OCI-LY1 (cell line): Measurements from ENCODE around the gene CERS6.

ENCODE experiments used
- H2AFZ ChIP-seq: fragments of 200-600 bp; sonication (generic), shearing (Covaris generic); 2 replicates; pipeline ENCODE4 v1.6.0; 2014; ENCODE audit warnings: antibody characterized with exemption, mild to moderate bottlenecking, low read length
- H3F3A ChIP-seq: fragments of 200-600 bp; sonication (generic), shearing (Covaris generic); 2 replicates; pipeline ENCODE4 v1.6.0; 2014; ENCODE audit warnings: mild to moderate bottlenecking, antibody characterized with exemption, low read length, moderate library complexity; ENCODE audit not compliant: insufficient read depth
- H3K27ac ChIP-seq: fragments of 200-600 bp; sonication (generic); 2 replicates; pipeline ENCODE4 v1.5.1; 2014; ENCODE audit warnings: low read length, mixed run types, mild to moderate bottlenecking, low read depth; ENCODE audit not compliant: poor library complexity, severe bottlenecking
- H3K27me3 ChIP-seq: fragments of 200-600 bp; sonication (generic); 2 replicates; pipeline ENCODE4 v1.6.0; 2014; ENCODE audit warnings: antibody characterized with exemption, mild to moderate bottlenecking, low read length, moderate library complexity; ENCODE audit not compliant: insufficient read depth
- H3K36me3 ChIP-seq: fragments of 200-600 bp; sonication (generic); 2 replicates; pipeline ENCODE4 v1.6.1; 2014; ENCODE audit warnings: mild to moderate bottlenecking, antibody characterized with exemption, low read length, moderate library complexity, mixed read lengths; ENCODE audit not compliant: insufficient read depth
- H3K4me1 ChIP-seq: fragments of 200-600 bp; sonication (generic); 2 replicates; pipeline ENCODE4 v1.5.1; 2014; ENCODE audit warnings: mild to moderate bottlenecking, low read length, moderate library complexity; ENCODE audit not compliant: insufficient read depth, severe bottlenecking
- H3K4me2 ChIP-seq: fragments of 200-600 bp; sonication (generic), shearing (Covaris generic); 2 replicates; pipeline ENCODE4 v1.6.1; 2014; ENCODE audit warnings: low read length
- H3K4me3 ChIP-seq: fragments of 200-600 bp; sonication (generic); 2 replicates; pipeline ENCODE4 v1.5.1; 2014; ENCODE audit warnings: low read length, low read depth, mild to moderate bottlenecking, mixed read lengths; ENCODE audit not compliant: poor library complexity, severe bottlenecking
- H3K79me2 ChIP-seq: fragments of 200-600 bp; shearing (Covaris generic); 2 replicates; pipeline ENCODE4 v1.6.1; 2016; ENCODE audit warnings: mixed run types, low read length, mixed read lengths; ENCODE audit not compliant: insufficient read depth
- H3K9ac ChIP-seq: fragments of 200-600 bp; sonication (generic), shearing (Covaris generic); 2 replicates; pipeline ENCODE4 v1.6.1; 2014; ENCODE audit warnings: mild to moderate bottlenecking, low read length, mixed read lengths
- H3K9me2 ChIP-seq: fragments of 200-600 bp; sonication (generic), shearing (Covaris generic); 2 replicates; pipeline ENCODE4 v1.6.1; 2014; ENCODE audit warnings: low read depth, mild to moderate bottlenecking, low read length, mixed read lengths
- H3K9me3 ChIP-seq: fragments of 200-600 bp; shearing (Covaris generic); 2 replicates; pipeline ENCODE4 v1.6.1; 2014; ENCODE audit warnings: low read length, mixed read lengths
- H4K20me1 ChIP-seq: fragments of 200-600 bp; sonication (generic), shearing (Covaris generic); 2 replicates; pipeline ENCODE4 v1.6.0; 2016; ENCODE audit warnings: mild to moderate bottlenecking, low read length; ENCODE audit not compliant: insufficient read depth
- EZH2 ChIP-seq: fragments of 200-600 bp; sonication (generic), shearing (Covaris generic); IDR thresholded peaks from 2 replicates; pipeline ENCODE4 v1.8.0; 2017; ENCODE audit warnings: borderline replicate concordance, mixed run types, mild to moderate bottlenecking, antibody characterized with exemption, low read length, moderate library complexity, mixed read lengths
- TF ChIP-seq, protein P1 (sequence below): fragments of 200-600 bp; sonication (generic), shearing (Covaris generic); IDR thresholded peaks from 2 replicates; pipeline ENCODE4 v1.5.1; 2017; ENCODE audit warnings: mild to moderate bottlenecking, antibody characterized with exemption, low read length, moderate library complexity, mixed read lengths

The CERS6 gene

DNA sequence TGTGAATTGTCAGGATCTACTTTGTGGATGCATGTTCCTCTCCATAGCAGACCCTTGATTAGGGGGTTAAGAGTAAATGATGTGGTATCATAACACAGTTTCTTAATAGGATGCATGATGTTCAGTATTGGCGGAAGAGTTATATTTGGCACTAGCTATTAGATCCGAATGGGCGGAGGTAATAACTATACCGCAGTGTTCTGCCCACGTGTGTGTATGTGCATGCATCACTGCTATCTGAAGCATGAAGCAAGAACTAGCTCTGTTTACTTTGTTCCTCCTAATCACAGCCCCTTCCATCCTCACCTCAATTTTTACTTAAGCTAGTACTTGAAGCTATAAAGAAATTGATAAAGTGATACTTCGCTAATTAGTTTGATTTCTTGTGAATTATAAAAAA, 186.8 kb downstream of the CERS6 start:
- Histone ChIP-seq H3K79me2 (no peaks in the 10 kb centered on the region), H3K9me3 (no peaks in the 10 kb centered on the region), H3K4me2 (no peak overlapping the region), H4K20me1 (no peaks in the 10 kb centered on the region), H3K9me2 (no peaks in the 10 kb centered on the region), H3K27ac (no peak overlapping the region), H3K27me3 (no peaks in the 10 kb centered on the region), H3K36me3 (no peaks in the 10 kb centered on the region), H2AFZ (no peak overlapping the region), H3K4me3 (no peak overlapping the region), H3K4me1 (no peaks in the 10 kb centered on the region), H3K9ac (no peak overlapping the region), H3F3A (no peaks in the 10 kb centered on the region)
- TF ChIP-seq, protein P1, sequence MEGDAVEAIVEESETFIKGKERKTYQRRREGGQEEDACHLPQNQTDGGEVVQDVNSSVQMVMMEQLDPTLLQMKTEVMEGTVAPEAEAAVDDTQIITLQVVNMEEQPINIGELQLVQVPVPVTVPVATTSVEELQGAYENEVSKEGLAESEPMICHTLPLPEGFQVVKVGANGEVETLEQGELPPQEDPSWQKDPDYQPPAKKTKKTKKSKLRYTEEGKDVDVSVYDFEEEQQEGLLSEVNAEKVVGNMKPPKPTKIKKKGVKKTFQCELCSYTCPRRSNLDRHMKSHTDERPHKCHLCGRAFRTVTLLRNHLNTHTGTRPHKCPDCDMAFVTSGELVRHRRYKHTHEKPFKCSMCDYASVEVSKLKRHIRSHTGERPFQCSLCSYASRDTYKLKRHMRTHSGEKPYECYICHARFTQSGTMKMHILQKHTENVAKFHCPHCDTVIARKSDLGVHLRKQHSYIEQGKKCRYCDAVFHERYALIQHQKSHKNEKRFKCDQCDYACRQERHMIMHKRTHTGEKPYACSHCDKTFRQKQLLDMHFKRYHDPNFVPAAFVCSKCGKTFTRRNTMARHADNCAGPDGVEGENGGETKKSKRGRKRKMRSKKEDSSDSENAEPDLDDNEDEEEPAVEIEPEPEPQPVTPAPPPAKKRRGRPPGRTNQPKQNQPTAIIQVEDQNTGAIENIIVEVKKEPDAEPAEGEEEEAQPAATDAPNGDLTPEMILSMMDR: no peak
- no peak for TF ChIP-seq EZH2

DNA sequence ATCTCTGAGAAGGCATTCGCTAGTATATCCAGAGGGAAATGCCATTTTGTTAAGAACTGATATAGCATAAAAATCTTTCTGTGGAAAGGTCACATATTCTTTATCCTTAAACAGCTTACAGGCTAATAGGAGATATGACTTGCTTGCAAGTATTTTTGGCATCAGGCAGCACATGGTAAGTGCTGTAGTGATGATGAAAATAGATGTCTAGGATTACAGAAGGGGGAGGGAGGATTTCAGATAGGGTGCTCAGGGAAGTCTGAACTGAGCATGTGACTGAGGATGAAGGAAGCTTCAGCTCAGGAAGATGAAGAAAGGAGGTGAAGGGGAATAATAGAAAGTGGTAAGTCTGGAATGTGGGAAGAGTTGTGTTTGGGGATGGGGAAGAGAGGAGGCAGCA, 187.9 kb downstream of the CERS6 start:
- no peaks in the 10 kb centered on the region for H3K9me3 ChIP-seq
- no peak overlapping the region for H3K9ac ChIP-seq
- H3F3A ChIP-seq: no peaks in the 10 kb centered on the region
- H3K4me1 ChIP-seq: no peaks in the 10 kb centered on the region
- H3K79me2 ChIP-seq: no peaks in the 10 kb centered on the region
- H3K36me3 ChIP-seq: no peaks in the 10 kb centered on the region
- TF ChIP-seq, protein P1: no peak
- no peak for TF ChIP-seq EZH2
- H3K4me2 ChIP-seq: no peak overlapping the region
- H3K4me3 ChIP-seq: no peak overlapping the region
- H3K27ac ChIP-seq: no peak overlapping the region
- H4K20me1 ChIP-seq: no peaks in the 10 kb centered on the region
- no peaks in the 10 kb centered on the region for H3K9me2 ChIP-seq
- H3K27me3 ChIP-seq: no peaks in the 10 kb centered on the region
- H2AFZ ChIP-seq: no peak overlapping the region

DNA sequence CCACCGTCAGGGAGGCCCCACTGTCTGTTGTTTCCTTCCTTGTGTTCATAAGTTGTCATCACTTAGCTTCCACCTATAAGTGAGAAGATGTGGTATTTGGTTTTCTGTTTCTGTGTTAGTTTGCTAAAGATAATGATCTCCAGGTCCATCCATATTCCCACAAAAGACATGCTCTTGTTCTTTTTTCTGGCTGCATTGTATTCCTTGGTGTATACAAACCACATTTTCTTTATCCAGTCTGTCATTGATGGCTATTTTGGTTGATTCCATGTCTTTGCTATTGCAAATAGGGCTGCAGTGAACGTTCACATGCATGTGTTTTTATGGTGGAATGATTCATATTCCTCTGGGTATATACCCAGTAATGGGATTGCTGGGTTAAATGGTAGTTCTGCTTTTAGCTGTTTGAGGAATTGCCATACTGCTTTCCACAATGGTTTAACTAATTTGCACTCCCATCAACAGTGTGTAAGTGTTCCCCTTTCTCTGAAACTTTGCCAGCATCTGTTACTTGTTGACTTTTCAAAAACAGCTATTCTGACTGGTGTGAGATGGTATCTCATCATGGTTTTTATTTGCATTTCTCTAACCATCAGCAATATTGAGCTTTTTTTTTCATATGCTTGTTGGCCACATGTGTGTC, 189.7 kb downstream of the CERS6 start:
- Histone ChIP-seq H3K79me2 (no peaks in the 10 kb centered on the region), H3F3A (no peaks in the 10 kb centered on the region), H3K27ac (no peak overlapping the region), H3K9me2 (no peaks in the 10 kb centered on the region), H3K9ac (no peak overlapping the region), H3K27me3 (no peaks in the 10 kb centered on the region), H3K4me1 (no peaks in the 10 kb centered on the region), H3K9me3 (no peaks in the 10 kb centered on the region), H4K20me1 (no peaks in the 10 kb centered on the region), H3K36me3 (no peaks in the 10 kb centered on the region), H2AFZ (no peak overlapping the region), H3K4me2 (no peak overlapping the region), H3K4me3 (no peak overlapping the region)
- TF ChIP-seq EZH2: no peak
- TF ChIP-seq, protein P1: no peak
